ENCODE data around the gene PGM5.

The PGM5 gene

DNA sequence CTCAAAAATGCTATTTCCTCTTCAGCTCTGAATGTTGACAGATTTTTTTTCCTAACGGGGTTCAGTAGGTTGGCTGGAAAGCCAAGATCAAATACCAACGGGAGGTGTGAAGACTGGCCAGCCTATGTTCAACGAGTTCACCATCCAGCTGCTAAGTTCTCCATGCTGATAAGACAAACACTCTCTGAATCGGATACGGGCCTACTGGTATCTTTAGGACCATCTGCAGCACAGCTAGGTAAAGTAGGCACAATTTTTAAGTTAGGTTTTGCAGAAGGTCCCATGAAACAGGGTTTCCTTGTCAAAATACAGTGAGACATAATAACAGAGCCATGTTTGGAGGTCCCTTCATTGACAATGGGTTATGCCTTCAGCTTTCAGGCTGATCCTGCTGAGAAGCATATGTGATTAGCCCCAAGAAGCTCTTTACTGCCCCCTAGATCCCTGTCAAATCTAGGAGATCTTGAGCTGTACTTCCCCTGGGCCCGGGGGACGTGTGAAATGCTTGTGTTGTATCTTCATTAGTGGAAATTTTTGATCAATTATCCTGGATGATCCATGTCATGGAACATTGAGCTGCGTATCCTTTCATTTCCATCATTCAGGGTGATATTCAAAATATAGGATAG lies 60.6 kb downstream of the PGM5 start:
- Histone ChIP-seq H3K27ac (no peak overlapping the region), H3K4me3 (no peak overlapping the region)
- DNase-seq (ENCODE audit: low spot score), result no peak
- TF ChIP-seq, protein P1, sequence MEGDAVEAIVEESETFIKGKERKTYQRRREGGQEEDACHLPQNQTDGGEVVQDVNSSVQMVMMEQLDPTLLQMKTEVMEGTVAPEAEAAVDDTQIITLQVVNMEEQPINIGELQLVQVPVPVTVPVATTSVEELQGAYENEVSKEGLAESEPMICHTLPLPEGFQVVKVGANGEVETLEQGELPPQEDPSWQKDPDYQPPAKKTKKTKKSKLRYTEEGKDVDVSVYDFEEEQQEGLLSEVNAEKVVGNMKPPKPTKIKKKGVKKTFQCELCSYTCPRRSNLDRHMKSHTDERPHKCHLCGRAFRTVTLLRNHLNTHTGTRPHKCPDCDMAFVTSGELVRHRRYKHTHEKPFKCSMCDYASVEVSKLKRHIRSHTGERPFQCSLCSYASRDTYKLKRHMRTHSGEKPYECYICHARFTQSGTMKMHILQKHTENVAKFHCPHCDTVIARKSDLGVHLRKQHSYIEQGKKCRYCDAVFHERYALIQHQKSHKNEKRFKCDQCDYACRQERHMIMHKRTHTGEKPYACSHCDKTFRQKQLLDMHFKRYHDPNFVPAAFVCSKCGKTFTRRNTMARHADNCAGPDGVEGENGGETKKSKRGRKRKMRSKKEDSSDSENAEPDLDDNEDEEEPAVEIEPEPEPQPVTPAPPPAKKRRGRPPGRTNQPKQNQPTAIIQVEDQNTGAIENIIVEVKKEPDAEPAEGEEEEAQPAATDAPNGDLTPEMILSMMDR (IDR thresholded peaks at IDR 0.05), result no peak

DNA sequence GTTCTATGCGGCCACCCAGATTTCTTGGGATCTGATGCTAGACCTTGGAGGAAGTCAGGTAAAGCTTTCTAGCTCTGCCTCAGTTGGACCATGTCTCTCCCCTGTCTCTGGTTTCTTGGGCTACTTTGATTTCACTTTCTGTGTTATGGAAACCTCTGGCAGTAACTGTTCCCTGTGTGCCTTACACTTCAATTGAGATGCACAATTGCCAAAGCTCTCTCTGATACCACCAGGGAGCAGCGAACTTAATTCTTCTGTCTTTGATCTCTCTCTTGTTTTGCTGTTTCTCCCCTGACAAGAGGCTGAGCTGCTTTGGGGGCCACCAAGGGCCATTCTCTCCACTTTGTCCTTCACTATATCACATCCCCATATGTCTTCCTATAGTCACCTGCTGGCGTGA lies 61.4 kb downstream of the PGM5 start:
- no peak for DNase-seq (ENCODE audit: low spot score)
- TF ChIP-seq, protein P1 (IDR thresholded peaks at IDR 0.05), result no peak
- no peak overlapping the region for H3K27ac ChIP-seq
- H3K4me3 ChIP-seq, result no peak overlapping the region

DNA sequence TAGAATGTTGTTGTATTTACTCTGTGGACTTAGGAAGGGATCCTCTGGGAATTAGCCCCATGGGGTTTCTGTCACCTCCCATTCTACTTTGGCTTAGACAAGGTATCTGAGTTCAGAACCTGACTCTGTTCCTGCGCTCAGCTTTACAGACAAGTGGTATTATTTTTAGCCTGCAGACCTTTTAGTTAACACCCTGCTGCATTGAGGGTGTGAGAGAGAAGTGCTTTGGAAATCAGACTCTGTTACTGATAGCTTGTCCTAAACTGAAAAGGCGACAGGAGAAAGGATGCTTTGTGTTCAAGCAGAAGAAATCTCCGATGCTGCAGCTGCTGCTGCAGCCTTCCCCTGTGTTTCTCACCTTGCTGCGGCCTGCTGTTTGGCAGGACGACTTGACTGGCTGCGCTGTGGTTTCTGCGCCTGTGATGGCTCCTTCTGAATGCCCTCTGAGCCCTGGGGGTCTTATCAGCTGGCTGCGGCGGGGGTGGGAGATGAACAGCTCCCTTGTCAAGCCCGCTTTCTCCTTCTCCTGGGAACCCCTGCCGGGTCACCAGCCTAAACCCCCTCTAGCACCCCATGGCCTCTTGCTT lies 61.9 kb downstream of the PGM5 start:
- Histone ChIP-seq H3K4me3 (no peak overlapping the region), H3K27ac (no peak overlapping the region)
- no peak for DNase-seq (ENCODE audit: low spot score)
- TF ChIP-seq, protein P1 (IDR thresholded peaks at IDR 0.05), result no peak

DNA sequence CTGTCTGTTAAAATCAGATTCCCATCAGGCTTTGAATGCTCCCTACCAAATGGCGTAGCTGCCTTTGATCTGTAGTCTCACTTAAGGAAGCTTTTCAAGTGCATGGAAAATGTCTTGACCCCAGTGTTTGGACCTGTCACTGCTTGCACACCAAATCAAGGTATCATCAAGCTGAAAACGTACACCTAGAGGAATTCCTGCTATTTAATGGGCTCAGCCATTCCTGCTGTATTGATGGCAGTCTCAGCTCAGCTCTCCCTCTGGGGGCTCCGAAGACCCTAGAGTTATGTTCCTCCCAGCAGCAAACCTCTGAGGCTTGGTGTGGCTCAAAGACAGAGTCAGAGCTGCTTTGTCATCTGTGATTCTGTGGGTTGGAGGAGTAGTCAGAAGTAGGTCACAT lies 63.5 kb downstream of the PGM5 start:
- Histone ChIP-seq H3K4me3 (no peak overlapping the region), H3K27ac (no peak overlapping the region)
- no peak for DNase-seq (ENCODE audit: low spot score)
- TF ChIP-seq, protein P1 (IDR thresholded peaks at IDR 0.05), result no peak

DNA sequence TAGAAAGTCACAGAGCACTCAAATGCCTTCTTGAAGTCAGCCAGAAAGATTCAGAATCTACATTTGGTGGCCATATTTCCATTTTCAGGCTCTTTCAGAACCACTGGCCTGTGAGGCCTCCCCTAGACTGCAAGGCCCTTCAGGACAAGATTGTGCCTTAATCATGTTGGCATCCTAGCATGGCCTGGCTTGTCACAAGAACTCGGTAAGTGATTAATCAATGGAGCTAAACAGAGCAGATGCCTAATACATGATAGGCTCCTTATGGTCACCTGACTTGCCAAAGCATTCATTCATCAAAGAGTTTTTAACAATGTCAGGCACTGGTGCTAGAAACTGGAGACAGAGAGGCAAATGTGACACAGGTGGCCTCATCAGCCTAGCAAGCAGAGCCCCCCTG lies 70.3 kb downstream of the PGM5 start:
- peak overlapping the region; percentile 59 to 86 for H3K27ac ChIP-seq
- no peak for DNase-seq (ENCODE audit: low spot score)
- no peak overlapping the region for H3K4me3 ChIP-seq
- TF ChIP-seq, protein P1 (IDR thresholded peaks at IDR 0.05), result no peak

DNA sequence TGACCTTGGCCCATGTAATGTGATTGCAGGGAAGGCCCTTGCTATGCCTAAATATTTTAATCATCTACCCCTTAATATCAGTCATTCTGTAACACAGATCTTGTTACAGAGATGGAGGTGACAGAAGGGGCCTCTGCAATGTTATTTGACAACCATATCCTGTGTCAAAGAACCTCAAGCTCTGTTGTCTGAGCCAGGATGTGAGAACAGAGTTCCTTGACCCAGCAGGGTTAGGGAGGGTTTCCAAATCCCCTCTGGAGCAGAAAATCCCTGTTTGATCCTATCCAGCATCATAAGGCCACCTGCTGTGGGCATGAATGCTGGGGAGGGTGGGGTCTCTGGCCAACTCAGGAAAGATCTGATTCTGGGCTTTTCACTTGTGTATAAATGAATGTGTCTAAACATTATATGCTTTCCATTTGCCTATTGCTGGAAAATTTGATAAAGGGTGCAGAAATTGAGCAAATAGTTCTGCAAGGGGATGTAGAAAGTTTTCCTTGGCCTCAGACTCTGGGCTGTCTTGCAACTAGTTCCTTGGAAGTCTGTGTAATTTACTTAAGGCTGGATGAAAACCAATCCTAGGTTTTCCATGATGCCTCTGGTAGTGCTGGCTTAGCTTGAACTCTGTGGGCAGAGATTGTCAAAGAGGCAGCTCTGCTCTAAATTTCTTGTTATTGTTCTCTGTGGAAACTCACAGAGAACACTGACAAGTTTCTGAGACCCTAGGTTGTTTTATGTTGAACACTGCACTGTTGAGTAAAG lies 71.0 kb downstream of the PGM5 start:
- DNase-seq (ENCODE audit: low spot score), result no peak
- Histone ChIP-seq H3K4me3 (no peak overlapping the region), H3K27ac (peak overlapping the region; percentile 59 to 86)
- TF ChIP-seq, protein P1 (IDR thresholded peaks at IDR 0.05), result no peak

Measured in coronary artery (tissue), 2 donors.